NCI-H748 treated with DMSO at 0.1 percent for 48 hours (cell line): ENCODE data around the gene CASD1.
A peak's percentile ranks its signal among the peaks of the same experiment; 100 is the strongest.

Experiments used
- DNase-seq: peaks from one replicate; lab custom pipeline; 2025; lab: John Stamatoyannopoulos, UW

CASD1 gene

GRCh38 chr7:94509264-94509886 is at the start of gene CASD1:
Gene CASD1 (plus strand): TSS chr7:94509809. CDS start chr7:94510085, 276 bp downstream.
- DNase-seq: no peak

- DNase-seq: no peak
Measured at GRCh38 chr7:94466516-94466915, 43.1 kb upstream of the CASD1 start.

DNA sequence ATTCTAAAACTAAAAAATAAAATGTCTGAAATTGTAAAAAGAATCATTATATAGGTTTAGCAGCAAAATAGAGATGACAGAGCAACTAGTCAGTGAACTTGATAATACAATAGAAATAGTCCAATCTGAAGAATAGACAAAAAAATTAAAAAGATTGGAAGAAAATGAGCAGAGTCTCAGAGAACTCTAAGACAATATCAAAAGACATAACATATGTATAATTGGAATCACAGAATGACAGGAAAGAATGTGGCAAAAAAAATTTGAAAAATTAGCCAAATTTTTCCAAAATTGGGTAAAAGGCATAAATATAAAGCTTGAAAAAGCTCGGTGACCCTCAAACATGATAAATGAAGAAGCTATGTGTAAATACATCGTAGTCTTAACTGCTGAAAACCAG is 38.0 kb upstream of the CASD1 start:
- DNase-seq: no peak

DNA sequence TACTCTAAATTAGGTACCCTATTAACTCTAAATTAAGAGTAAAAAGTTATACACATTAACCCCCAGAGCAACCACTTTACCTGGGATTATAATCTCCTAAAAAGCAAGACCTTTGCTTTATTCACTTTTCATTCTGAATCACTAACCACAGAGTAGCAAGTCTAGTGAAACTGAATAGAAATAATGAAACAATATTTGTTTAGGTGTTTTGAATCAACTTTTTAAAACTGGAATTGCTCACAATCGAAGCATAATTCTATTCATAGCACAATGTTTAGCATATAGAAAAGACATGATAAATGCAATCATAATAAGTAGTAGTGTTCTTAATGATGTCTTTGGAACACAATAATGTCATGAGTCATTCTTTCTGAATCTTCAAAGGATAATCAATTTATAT is 37.0 kb upstream of the CASD1 start:
- no peak for DNase-seq

DNA sequence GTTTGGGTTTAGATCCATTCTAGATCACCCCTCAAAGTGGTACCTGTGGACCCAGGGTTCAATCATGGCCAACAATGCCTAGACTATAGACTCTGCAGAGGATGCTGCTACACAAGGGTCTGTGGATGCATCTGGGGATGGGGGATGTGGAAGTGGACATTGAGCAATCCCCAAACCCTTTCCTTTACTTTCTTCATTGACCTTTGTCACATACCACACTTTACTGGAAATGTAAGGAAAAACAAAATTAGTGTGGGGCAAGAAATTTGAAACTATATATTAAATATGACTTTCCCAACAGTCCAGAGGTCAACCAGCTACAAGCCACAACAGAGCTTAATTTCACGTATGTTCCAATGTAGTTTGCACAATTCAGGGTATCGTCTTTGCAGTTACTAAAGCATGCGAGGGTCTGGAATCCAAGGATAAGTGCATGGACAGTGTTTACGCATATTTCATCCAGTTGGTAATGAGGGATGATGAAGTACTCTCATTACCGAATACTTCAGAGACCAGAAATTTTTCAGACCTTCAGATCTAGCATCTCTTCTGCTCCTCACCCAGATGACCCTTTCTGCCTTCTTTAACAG is 33.3 kb upstream of the CASD1 start:
- DNase-seq: no peak

GRCh38 chr7:94477878-94478277 is 31.7 kb upstream of the CASD1 start:
- DNase-seq: no peak

GRCh38 chr7:94478648-94479214 is 30.9 kb upstream of the CASD1 start:
- no peak for DNase-seq

DNA sequence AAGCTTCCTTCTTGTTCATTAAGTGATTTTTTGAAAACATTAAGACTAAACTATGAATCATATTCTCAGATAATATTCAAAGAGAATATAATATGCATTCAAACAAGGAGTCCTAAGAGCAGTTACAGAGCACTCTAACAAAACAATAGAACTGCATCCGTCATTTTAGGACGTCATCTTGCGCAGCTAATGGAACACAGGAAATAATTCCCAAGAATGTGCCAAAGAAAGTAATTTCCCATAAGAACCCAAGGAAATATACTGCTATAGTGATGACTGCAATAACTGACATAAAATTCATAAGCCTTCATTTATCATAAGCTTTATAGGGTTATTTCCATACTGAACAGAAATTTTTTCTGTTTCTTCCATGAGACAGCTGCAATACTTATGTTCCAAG is 28.3 kb upstream of the CASD1 start:
- DNase-seq: no peak

DNA sequence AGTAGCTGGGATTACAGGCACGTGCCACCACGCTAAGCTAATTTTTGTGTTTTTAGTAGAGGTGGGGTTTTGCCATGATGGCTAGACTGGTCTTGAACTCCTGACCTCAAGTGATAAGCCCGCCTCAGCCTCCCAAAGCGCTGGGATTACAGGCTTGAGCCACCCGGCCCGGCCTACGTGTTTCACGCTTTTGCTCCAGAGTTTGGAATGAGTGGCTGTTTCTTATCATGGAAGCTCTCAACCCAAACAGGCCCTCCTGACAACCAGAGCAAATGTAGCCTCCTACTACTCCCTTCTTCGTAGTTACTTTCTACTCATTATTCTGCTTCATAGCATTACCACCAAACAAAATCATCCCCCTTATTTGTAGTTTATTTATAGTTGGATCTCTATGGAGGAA is 26.8 kb upstream of the CASD1 start:
- no peak for DNase-seq

- no peak for DNase-seq
Measured at GRCh38 chr7:94483843-94484242, 25.8 kb upstream of the CASD1 start.

- DNase-seq: no peak
Measured at GRCh38 chr7:94486216-94486615, 23.4 kb upstream of the CASD1 start.

DNA sequence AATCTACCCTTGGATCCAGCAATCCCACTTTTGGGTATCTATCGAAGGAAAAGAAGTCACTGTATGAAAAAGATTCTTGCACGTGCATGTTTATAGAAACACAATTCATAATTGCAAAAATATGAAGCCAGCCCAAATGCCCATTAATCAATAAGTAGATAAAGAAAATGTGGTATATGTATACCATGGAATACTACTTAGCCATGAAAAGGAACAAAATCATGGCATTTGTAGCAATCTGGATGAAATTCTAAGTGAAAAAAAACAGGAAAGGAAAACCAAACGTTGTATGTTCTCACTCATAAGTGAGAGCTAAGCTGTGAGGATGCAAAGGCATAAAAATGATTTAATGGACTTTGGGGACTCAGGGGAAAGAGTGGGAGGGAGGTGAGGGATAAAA is 18.2 kb upstream of the CASD1 start:
- DNase-seq: no peak

GRCh38 chr7:94492601-94493000 is 17.0 kb upstream of the CASD1 start:
- no peak for DNase-seq

- DNase-seq: no peak
Measured at GRCh38 chr7:94497874-94498670, 11.5 kb upstream of the CASD1 start.

DNA sequence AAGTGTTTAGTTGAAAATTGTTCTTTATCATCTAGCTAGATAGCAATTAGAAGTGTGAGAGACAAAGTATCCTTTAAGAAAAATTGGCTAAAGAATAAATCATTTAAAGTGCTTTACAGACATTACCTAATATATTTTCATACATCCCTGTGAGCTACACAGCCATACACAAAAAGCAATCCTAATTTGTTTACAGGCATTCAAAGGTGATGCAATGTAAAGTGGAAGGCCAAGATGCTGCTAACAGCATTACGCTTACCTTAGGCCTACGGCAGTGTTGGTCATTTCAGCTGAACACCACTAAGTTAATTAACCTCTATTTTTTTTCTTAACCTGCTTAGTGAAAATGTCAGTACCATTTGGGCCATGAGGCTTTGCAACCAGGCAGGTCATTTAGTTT is 10.7 kb upstream of the CASD1 start:
- no peak for DNase-seq

DNA sequence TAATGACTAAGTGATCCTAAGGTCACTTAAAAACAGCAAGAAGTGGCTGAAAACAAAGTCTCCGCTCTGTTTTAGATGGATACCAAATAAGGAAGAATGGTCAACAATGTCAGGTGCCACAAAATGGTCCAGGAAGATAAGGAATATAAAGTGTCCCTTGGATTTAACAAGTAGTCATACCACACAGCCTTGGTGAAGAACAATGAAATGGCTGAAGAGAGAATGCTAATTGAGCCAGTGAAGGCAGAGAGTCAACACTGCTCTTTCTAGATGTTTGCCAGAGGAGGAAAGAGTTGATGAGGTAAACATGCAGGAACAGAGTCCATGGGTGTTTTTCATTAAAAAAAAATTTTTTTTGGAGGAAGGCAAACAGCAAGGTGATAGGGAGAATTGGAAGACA is 2.1 kb upstream of the CASD1 start:
- no peak for DNase-seq

DNA sequence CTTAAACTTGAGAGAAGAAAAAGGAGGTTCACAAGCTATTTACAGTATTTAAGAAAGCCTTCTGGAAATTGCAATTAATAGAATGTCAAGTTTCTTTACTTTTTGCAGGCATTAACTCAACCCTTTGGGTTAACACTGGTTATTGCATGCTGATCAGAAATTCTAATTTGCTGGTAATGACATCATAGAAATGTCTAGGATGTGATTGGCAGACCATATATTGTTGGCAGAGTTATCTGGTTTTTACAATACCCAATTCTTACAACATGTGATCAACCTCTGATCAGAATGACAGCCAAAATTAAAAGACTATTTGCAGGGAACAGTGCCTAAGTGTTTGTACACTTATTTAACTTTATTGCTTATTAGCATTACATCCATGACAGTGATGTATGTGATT is 1.6 kb upstream of the CASD1 start:
- DNase-seq: peak; percentile 36

DNA sequence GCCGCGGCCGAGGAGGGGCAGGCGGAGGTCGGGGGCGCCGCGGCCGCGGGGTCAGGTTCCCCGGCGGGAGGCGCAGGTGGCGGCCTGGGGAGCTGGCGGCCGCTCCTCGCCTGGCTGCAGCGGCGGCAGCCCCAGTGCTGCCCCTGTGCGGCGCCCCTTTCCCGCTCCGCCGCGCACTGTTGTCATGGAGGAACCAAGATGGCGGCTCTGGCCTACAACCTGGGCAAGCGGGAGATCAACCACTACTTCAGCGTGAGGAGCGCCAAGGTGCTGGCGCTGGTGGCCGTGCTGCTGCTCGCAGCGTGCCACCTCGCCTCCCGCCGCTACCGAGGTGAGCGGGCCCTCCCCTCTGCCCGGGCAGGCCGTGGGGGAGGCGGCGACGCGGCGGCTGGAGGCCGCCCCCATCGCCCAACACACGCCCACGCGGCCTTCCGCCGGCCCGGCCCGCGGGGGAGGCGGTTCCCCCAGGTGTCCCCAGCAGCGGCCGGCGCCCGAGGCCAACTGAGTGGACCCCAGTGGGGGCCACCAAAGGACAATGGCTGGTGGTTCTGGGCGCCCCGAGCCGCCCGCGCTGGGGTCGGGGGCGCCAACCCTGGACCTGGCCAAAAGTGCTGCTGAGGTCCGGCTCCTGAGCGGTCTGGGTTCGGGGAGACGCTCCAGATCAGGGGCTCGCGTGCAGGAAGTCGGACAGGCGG is 425 bp downstream of the CASD1 start:
- peak; percentile 64 for DNase-seq

GRCh38 chr7:94510582-94511496 is 1.2 kb downstream of the CASD1 start:
- peak; percentile 70 for DNase-seq

GRCh38 chr7:94511718-94512117 is 2.1 kb downstream of the CASD1 start:
- DNase-seq: no peak
